Measurements from ENCODE around the gene PDZRN4.

PDZRN4 gene

GRCh38 chr12:41206298-41206697, 18.2 kb downstream of the PDZRN4 start:
- Histone ChIP-seq H4K20me1 (ENCODE audit: low read depth, low read length) (no peaks in the 10 kb centered on the region), H3K9me3 (ENCODE audit: insufficient read depth, low read length) (no peaks in the 10 kb centered on the region), H3K36me3 (ENCODE audit: low read length) (no peaks in the 10 kb centered on the region), H3K4me3 (ENCODE audit: insufficient read depth, low read length, poor library complexity, severe bottlenecking) (no peak overlapping the region), H3K4me2 (ENCODE audit: low read depth, low read length, poor library complexity, severe bottlenecking) (no peak overlapping the region), H3K9ac (ENCODE audit: low read length) (no peak overlapping the region), H2AFZ (ENCODE audit: low read depth, low read length, severe bottlenecking) (no peak overlapping the region), H3F3A (ENCODE audit: insufficient read depth) (no peaks in the 10 kb centered on the region), H3K9me2 (replicated peaks; ENCODE audit: insufficient read depth, low read length) (no peaks in the 10 kb centered on the region), H3K27ac (ENCODE audit: low read depth, low read length) (no peak overlapping the region), H3K27me3 (ENCODE audit: low read length) (no peaks in the 10 kb centered on the region), H3K79me2 (ENCODE audit: insufficient read depth, low read length) (no peaks in the 10 kb centered on the region)
- TF ChIP-seq CTCF (IDR thresholded peaks at IDR 0.05; ENCODE audit: insufficient read depth, low read length, poor library complexity, severe bottlenecking), result no peak
- TF ChIP-seq EZH2phosphoT487 (conservative IDR thresholded peaks at IDR 0.05; ENCODE audit: low read length), result no peak

DNA sequence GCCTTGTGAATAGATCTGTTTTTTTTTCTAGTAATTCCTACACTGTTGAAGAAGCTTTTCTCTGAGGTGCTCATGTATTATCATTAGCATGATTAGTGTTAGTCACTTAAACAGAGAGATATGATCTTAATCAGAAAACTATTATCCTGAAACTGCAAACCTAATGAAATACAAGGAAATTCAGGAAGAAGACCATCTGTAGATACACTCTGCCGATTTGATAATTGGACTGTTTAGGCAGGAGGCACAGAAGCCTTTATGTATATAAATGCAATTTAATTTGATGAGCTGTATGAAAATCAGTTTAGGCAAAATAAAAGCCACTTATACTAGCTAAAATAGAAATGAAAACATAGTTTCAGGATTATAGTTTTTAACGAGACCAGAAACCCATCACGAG, 23.3 kb downstream of the PDZRN4 start:
- no peak overlapping the region for H3K4me3 ChIP-seq (ENCODE audit: insufficient read depth, low read length, poor library complexity, severe bottlenecking)
- TF ChIP-seq CTCF (IDR thresholded peaks at IDR 0.05; ENCODE audit: insufficient read depth, low read length, poor library complexity, severe bottlenecking) (no peak), EZH2phosphoT487 (conservative IDR thresholded peaks at IDR 0.05; ENCODE audit: low read length) (no peak)
- H3K79me2 ChIP-seq (ENCODE audit: insufficient read depth, low read length), result no peaks in the 10 kb centered on the region
- no peaks in the 10 kb centered on the region for H4K20me1 ChIP-seq (ENCODE audit: low read depth, low read length)
- H3K27ac ChIP-seq (ENCODE audit: low read depth, low read length), result no peak overlapping the region
- no peak overlapping the region for H3K9ac ChIP-seq (ENCODE audit: low read length)
- no peaks in the 10 kb centered on the region for H3K36me3 ChIP-seq (ENCODE audit: low read length)
- H3F3A ChIP-seq (ENCODE audit: insufficient read depth), result no peaks in the 10 kb centered on the region
- no peaks in the 10 kb centered on the region for H3K9me2 ChIP-seq (replicated peaks; ENCODE audit: insufficient read depth, low read length)
- H2AFZ ChIP-seq (ENCODE audit: low read depth, low read length, severe bottlenecking), result no peak overlapping the region
- no peaks in the 10 kb centered on the region for H3K9me3 ChIP-seq (ENCODE audit: insufficient read depth, low read length)
- no peak overlapping the region for H3K4me2 ChIP-seq (ENCODE audit: low read depth, low read length, poor library complexity, severe bottlenecking)
- H3K27me3 ChIP-seq (ENCODE audit: low read length), result no peaks in the 10 kb centered on the region

- Histone ChIP-seq H2AFZ (ENCODE audit: low read depth, low read length, severe bottlenecking) (no peak overlapping the region), H3K79me2 (ENCODE audit: insufficient read depth, low read length) (no peaks in the 10 kb centered on the region), H3F3A (ENCODE audit: insufficient read depth) (no peaks in the 10 kb centered on the region), H3K27ac (ENCODE audit: low read depth, low read length) (no peak overlapping the region), H3K4me2 (ENCODE audit: low read depth, low read length, poor library complexity, severe bottlenecking) (no peak overlapping the region), H3K27me3 (ENCODE audit: low read length) (no peaks in the 10 kb centered on the region), H3K4me3 (ENCODE audit: insufficient read depth, low read length, poor library complexity, severe bottlenecking) (no peak overlapping the region), H3K9ac (ENCODE audit: low read length) (no peak overlapping the region), H3K9me3 (ENCODE audit: insufficient read depth, low read length) (no peaks in the 10 kb centered on the region), H3K9me2 (replicated peaks; ENCODE audit: insufficient read depth, low read length) (no peaks in the 10 kb centered on the region), H3K36me3 (ENCODE audit: low read length) (no peaks in the 10 kb centered on the region), H4K20me1 (ENCODE audit: low read depth, low read length) (no peaks in the 10 kb centered on the region)
- TF ChIP-seq CTCF (IDR thresholded peaks at IDR 0.05; ENCODE audit: insufficient read depth, low read length, poor library complexity, severe bottlenecking) (no peak), EZH2phosphoT487 (conservative IDR thresholded peaks at IDR 0.05; ENCODE audit: low read length) (no peak)
These were observed 24.5 kb downstream of the PDZRN4 start for GRCh38 chr12:41212625-41213024.

- Histone ChIP-seq H3K4me3 (ENCODE audit: insufficient read depth, low read length, poor library complexity, severe bottlenecking) (no peak overlapping the region), H3F3A (ENCODE audit: insufficient read depth) (no peaks in the 10 kb centered on the region), H3K9me2 (replicated peaks; ENCODE audit: insufficient read depth, low read length) (no peaks in the 10 kb centered on the region), H2AFZ (ENCODE audit: low read depth, low read length, severe bottlenecking) (no peak overlapping the region), H3K79me2 (ENCODE audit: insufficient read depth, low read length) (no peaks in the 10 kb centered on the region), H3K36me3 (ENCODE audit: low read length) (no peaks in the 10 kb centered on the region), H3K4me2 (ENCODE audit: low read depth, low read length, poor library complexity, severe bottlenecking) (no peak overlapping the region), H3K9me3 (ENCODE audit: insufficient read depth, low read length) (no peaks in the 10 kb centered on the region), H3K9ac (ENCODE audit: low read length) (no peak overlapping the region), H3K27ac (ENCODE audit: low read depth, low read length) (no peak overlapping the region), H3K27me3 (ENCODE audit: low read length) (no peaks in the 10 kb centered on the region), H4K20me1 (ENCODE audit: low read depth, low read length) (no peaks in the 10 kb centered on the region)
- no peak for TF ChIP-seq CTCF (IDR thresholded peaks at IDR 0.05; ENCODE audit: insufficient read depth, low read length, poor library complexity, severe bottlenecking)
- TF ChIP-seq EZH2phosphoT487 (conservative IDR thresholded peaks at IDR 0.05; ENCODE audit: low read length), result no peak
These were observed 25.0 kb downstream of the PDZRN4 start for GRCh38 chr12:41213107-41213506.
